Measurements from ENCODE around the gene TMPRSS12.
"Not testable (repeated sequence)": the region's sequence is repeated elsewhere in the genome, so short reads cannot be mapped to it uniquely, and the experiment has no call there.

TMPRSS12 gene

GRCh38 chr12:50842637-50843493, at the start of gene TMPRSS12:
TSS of gene TMPRSS12 (plus strand) at chr12:50842926. CDS start at chr12:50842965, 39 bp downstream.
- no peak for DNase-seq

GRCh38 chr12:50799908-50800307, 42.8 kb upstream of the TMPRSS12 start:
- DNase-seq = no peak

- DNase-seq = no peak
Observed at GRCh38 chr12:50803230-50803875, 39.4 kb upstream of the TMPRSS12 start.

DNA sequence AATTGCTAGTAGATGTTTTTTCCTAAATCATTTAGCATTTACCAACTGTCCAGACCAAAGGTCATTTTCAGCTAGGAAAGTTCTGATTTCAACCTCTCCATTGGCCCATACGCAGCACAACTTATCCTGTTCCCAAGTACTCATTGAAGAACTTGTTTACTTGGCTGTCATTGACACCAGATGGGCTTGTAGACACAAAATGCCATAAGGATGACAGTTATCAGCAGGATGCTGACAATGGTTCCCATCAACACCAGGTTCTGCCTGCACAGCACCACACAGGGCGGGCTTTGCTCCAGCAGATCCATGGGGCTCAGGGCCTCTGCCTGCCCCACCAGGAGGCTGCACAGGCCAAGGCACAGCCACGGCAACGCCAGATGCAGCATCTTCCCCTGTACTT, 36.5 kb upstream of the TMPRSS12 start:
- no peak for DNase-seq

GRCh38 chr12:50809131-50809530, 33.6 kb upstream of the TMPRSS12 start:
- not testable (repeated sequence) for DNase-seq

DNA sequence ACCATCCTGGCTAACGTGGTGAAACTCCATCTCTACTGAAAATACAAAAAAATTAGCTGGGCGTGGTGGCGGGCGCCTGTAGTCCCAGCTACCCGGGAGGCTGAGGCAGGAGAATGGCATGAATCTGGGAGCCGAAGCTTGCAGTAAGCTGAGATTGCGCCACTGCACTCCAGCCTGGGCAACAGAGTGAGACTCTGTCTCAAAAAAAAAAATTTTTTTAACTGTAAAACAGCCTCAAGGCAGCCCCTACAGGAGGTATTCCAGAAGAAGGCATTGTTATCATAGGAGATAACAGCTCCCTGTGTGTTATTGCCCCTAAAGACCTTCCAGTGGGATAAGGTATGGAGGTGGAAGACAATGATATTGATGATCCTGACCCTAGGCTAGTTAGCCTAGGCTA, 27.8 kb upstream of the TMPRSS12 start:
- not testable (repeated sequence) for DNase-seq

- no peak for DNase-seq
Observed at GRCh38 chr12:50820177-50820576, 22.5 kb upstream of the TMPRSS12 start.

DNA sequence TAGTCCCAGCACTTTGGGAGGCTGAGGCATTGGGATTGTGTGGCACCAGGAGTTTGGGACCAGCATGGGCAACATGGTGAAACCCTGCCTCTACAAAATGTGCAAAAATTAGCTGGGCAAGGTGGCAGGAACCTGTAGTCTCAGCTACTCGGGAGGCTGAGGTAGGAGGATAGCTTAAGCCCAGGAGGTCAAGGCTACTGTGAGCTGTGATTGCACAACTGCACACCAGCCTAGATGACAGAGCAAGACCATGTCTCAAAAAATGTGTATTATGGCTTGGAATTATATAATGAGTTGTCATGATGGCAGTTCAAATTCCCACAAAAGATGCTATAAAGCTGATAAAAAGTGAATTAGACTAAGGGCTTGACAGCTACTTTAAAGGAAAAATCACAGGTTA, 20.6 kb upstream of the TMPRSS12 start:
- no peak for DNase-seq

DNA sequence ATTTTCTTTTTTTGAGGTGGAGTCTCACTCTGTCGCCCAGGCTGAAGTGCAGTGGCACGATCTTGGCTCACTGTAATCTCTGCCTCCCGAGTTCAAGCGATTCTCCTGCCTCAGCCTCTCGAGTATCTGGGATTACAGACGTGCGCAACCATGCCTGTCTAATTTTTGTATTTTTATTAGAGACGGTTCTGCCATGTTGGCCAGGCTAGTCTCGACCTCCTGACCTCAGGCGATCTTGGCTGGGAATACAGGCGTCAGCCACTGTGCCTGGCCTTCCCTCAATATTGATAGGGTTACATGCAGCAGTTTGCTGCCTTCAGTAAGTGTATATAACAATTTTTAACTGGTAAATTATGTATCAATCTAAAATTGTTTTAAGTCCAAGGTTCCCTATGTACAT, 19.0 kb upstream of the TMPRSS12 start:
- DNase-seq = not testable (repeated sequence)

- no peak for DNase-seq
Observed at GRCh38 chr12:50824914-50825313, 17.8 kb upstream of the TMPRSS12 start.

DNA sequence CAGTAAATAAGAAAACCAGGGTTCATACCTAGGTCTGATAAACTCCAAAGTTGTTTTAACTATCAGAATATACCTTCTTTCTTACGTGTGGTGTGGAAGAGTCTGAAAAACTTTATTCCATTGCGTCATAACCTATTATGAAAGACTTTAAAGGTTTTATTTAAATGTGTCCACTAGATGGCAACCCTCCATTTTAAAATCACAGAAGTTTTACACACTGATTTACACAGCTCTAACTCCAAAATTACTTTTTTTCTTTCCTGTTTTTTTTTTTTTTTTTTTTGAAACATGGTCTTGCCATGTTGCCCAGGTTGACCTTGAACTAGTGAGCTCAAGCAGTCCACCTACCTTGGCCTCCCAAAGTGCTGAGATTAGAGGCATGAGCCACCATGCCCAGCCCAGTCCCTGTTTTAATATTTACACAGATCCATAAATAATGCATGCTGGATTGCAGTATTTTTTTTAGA, 17.3 kb upstream of the TMPRSS12 start:
- DNase-seq = no peak

GRCh38 chr12:50828121-50828520, 14.6 kb upstream of the TMPRSS12 start:
- no peak for DNase-seq

GRCh38 chr12:50828886-50829285, 13.8 kb upstream of the TMPRSS12 start:
- DNase-seq = no peak

DNA sequence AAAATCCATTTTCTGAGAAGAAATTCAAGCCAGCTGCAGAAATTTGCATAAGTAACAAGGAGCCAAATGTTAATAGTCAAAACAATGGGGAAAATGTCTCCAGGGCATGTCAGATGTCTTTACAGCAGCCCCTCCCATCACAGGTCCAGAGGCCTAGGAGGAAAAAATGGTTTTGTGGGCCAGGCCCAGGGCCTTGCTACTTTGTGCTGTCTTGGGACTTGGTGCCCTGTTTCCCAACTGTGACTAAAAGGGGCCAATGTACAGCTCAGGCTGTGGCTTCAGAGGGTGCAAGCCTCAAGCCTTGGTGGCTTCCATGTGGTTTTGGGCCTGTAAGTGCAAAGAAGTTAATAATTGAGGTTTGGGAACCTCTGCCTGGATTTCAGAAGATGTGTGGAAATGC, 8.9 kb upstream of the TMPRSS12 start:
- DNase-seq = not testable (repeated sequence)

- no peak for DNase-seq
Observed at GRCh38 chr12:50839042-50839441, 3.7 kb upstream of the TMPRSS12 start.

DNA sequence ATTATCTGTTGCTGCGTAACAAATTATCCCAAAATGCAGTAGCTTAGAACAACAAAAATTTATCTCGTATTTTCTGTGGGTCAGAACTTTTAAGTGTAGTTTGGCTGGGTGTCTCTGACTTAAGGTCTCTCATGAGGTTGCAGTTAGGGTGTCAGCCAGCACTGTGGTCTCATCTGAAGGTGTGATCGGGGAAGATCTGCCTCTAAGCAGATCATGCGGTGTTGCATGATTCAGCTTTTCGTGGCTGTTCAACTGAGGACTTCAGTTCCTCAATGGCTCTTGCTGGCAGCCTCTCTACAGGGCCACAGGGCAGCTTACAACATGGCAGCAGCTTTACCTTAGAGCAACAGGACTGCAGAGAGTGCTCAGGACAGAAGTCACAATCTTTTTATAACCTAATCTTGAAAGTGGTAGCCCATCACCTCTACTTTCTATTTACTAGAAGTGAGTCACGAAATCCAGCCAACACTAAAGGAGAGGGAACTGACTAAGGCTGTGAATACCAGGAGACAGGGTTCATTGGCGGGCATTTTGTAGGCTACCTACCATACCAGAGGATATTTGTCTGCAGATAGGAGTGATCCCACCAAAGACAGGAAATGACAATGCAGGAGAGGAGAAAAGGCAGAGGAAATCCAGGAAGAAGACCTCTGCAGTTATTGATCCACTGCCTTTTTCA, 1.8 kb upstream of the TMPRSS12 start:
- no peak for DNase-seq

- no peak for DNase-seq
Observed at GRCh38 chr12:50841716-50842531, 802 bp upstream of the TMPRSS12 start.

DNA sequence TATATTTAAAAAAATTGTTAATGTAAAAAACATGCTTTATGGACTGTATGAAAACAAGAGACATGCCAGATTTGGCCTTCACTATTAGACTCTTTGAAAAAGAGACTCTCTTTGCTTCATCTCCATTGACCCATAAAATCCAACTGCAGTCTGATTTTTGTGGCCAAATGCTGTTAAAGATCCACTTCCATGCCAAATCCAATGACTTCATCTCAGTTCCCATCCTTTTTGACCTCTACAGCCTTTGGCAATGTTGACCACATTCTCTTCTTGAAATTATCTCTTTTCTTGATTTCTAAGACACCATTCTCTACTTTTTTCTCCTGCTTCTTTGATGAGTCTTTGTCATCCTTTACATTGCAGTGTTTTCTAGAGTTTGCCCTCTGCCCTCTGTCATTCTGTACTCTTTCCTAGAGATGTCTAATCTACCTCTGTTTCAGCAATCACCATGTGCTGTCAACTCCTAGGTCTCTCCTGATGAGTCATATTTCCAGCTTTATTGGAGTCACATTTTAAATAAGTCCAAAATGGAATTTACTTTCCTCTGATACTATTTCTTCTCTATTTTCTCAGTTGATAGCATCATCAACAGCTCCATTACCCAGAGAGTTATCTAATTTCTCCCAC, 2.4 kb downstream of the TMPRSS12 start:
- DNase-seq = no peak

DNA sequence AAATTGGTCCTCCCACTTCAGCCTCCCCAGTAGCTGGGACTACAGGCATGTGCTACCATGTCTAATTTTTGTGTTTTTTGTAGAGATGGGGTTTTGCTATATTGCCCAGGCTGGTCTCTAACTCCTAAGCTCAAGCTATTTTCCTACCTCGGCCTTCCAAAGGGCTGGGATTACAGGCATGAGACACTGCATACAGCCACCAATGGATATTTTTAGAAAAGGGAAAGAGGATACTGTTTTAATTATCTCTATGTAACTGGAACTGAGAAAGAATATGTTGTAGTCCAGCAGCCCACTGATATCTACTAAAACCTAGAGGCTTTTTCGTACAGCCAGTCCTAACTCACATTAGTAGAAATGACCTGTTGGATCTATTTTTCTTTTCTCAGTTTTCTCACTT, 6.2 kb downstream of the TMPRSS12 start:
- no peak for DNase-seq

DNA sequence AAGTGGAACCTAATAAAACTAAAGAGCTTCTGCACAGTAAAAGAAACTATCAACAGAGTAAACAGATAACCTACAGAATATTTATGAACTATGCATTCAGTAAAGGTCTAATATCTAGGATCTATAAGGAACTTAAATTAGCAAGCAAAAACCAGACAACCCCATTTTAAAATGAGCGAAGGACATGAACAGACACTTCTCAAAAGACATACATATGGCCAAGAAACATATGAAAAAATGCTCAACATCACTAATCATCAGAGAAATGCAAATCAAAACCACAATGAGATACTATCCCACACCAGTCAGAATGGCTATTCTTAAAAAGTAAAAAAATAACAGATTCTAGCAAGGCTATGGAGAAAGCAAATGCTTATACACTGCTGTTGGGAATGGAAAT, 12.5 kb downstream of the TMPRSS12 start:
- DNase-seq = not testable (repeated sequence)

GRCh38 chr12:50855679-50856078, 13.0 kb downstream of the TMPRSS12 start:
- DNase-seq = not testable (repeated sequence)

Measured in CD4-positive, alpha-beta T cell treated with Interleukin-17A for 4 hours (primary cell).